ENCODE results near the gene PKN1. TPM values are rescaled to one million over a fixed set of nuclear protein-coding genes. Genes with fewer than 3 reads are reported as not detected.
"Not testable (repeated sequence)": the region's sequence is repeated elsewhere in the genome, so short reads cannot be mapped to it uniquely, and the experiment has no call there.

Gene PKN1
- total and polyA plus RNA-seq, 3 donors from 2014 or later = 116 to 259 (median 204) TPM

GRCh38 chr19:14395710-14396336 lies 37.3 kb upstream of the PKN1 start:
- no peak overlapping the region for H3K27ac ChIP-seq
- TF ChIP-seq POLR2A (IDR thresholded peaks at IDR 0.05) = no peak
- TF ChIP-seq, protein P1, sequence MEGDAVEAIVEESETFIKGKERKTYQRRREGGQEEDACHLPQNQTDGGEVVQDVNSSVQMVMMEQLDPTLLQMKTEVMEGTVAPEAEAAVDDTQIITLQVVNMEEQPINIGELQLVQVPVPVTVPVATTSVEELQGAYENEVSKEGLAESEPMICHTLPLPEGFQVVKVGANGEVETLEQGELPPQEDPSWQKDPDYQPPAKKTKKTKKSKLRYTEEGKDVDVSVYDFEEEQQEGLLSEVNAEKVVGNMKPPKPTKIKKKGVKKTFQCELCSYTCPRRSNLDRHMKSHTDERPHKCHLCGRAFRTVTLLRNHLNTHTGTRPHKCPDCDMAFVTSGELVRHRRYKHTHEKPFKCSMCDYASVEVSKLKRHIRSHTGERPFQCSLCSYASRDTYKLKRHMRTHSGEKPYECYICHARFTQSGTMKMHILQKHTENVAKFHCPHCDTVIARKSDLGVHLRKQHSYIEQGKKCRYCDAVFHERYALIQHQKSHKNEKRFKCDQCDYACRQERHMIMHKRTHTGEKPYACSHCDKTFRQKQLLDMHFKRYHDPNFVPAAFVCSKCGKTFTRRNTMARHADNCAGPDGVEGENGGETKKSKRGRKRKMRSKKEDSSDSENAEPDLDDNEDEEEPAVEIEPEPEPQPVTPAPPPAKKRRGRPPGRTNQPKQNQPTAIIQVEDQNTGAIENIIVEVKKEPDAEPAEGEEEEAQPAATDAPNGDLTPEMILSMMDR (IDR thresholded peaks at IDR 0.05) = no peak
- no peaks in the 10 kb centered on the region for H3K4me1 ChIP-seq
- 90 to 93% methylated on average over 3 to 16 of the region's 16 CpGs for WGBS, 2 donors
- no peaks in the 10 kb centered on the region for H3K36me3 ChIP-seq (ENCODE audit: low read depth, missing control alignments)
- no peak overlapping the region for H3K4me3 ChIP-seq
- no peak for DNase-seq
- intact Hi-C loops (cut with DNase I; ENCODE audit: low total_unique reads) = no loop called here
- no peaks in the 10 kb centered on the region for H3K9me3 ChIP-seq
- H3K27me3 ChIP-seq = no peaks in the 10 kb centered on the region

GRCh38 chr19:14396730-14397129 lies 36.4 kb upstream of the PKN1 start:
- H3K27me3 ChIP-seq; H3K4me1 ChIP-seq; H3K27ac ChIP-seq; intact Hi-C loops (cut with DNase I; ENCODE audit: low total_unique reads); DNase-seq; H3K36me3 ChIP-seq (ENCODE audit: low read depth, missing control alignments); H3K9me3 ChIP-seq; H3K4me3 ChIP-seq: not testable (repeated sequence)
- WGBS, 2 donors = 91% methylated on average over 3 of the region's 3 CpGs; no CpG with 5 or more reads in 1 of the 2 donors

DNA sequence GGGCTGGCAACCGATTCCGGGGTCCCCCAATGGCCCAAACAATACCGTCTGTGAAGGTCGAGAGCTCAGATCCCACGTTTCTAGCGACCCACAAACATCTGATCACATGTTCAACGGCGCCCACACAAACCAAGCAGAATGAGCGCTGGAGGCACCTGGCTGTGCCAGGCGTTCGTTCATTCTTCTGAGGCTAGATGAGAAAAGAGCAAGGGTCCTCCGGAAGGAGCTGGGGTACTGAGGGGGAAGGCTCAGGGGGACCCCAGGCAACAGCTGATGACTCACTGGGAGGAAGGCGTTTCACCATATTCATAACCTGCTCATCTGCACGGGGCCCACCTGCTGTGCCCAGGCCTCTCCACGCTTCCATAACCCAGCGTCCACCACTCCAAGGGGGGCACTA lies 35.9 kb upstream of the PKN1 start:
- H3K9me3 ChIP-seq; H3K4me3 ChIP-seq; H3K36me3 ChIP-seq (ENCODE audit: low read depth, missing control alignments); H3K4me1 ChIP-seq; DNase-seq; H3K27ac ChIP-seq; intact Hi-C loops (cut with DNase I; ENCODE audit: low total_unique reads); H3K27me3 ChIP-seq: not testable (repeated sequence)
- WGBS, 2 donors = 89% methylated on average over 9 to 16 of the region's 16 CpGs

- Histone ChIP-seq H3K36me3 (ENCODE audit: low read depth, missing control alignments) (no peaks in the 10 kb centered on the region), H3K27me3 (no peaks in the 10 kb centered on the region), H3K27ac (no peak overlapping the region), H3K4me1 (no peaks in the 10 kb centered on the region), H3K4me3 (no peak overlapping the region), H3K9me3 (no peaks in the 10 kb centered on the region)
- TF ChIP-seq, protein P1 (IDR thresholded peaks at IDR 0.05) = no peak
- TF ChIP-seq POLR2A (IDR thresholded peaks at IDR 0.05) = no peak
- WGBS, 2 donors = 86 to 89% methylated on average over 9 to 11 of the region's 11 CpGs
- DNase-seq = no peak
- intact Hi-C loops (cut with DNase I; ENCODE audit: low total_unique reads) = no loop called here
Observed at GRCh38 chr19:14400951-14401431, 32.1 kb upstream of the PKN1 start.

DNA sequence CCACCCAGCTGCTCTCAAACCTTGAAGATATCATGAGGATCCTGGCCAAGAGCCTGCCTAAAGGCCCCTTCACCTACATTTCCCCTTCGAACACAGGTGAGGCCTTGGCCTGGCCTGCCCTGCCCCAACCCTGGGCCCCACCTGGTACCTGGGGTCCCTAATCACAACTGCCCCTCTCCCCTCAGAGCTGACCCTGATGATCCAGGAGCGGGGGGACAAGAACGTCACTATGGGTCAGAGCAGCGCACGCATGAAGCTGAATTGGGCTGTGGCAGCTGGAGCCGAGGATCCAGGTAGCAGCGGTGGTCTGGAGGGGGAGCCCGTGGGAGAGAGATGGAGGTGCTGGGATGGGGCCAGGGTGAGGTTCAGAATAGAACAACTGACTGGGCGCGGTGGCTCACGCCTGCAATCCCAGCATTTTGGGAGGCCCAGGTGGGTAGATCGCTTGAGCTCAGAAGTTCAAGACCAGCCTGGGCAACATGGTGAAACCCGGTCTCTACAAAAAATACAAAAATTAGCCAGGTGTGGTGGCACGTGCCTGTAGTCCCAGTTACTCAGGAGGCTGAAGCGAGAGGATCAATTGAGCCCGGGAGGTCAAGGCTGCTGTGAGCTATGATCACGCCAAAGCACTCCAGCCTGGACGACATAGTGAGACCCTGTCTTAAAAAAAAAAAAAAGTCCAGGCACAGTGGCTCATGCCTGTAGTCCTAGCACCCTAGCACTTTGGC lies 31.5 kb upstream of the PKN1 start:
- H3K27ac ChIP-seq = no peak overlapping the region
- H3K36me3 ChIP-seq (ENCODE audit: low read depth, missing control alignments) = no peaks in the 10 kb centered on the region
- intact Hi-C loops (cut with DNase I; ENCODE audit: low total_unique reads) = no loop called here
- TF ChIP-seq POLR2A (IDR thresholded peaks at IDR 0.05) = no peak
- TF ChIP-seq, protein P1 (IDR thresholded peaks at IDR 0.05) = no peak
- DNase-seq = no peak
- no peak overlapping the region for H3K4me3 ChIP-seq
- H3K27me3 ChIP-seq = no peaks in the 10 kb centered on the region
- peaks cover 5% of the 10 kb centered on the region for H3K4me1 ChIP-seq
- 90 to 93% methylated on average over 12 to 18 of the region's 18 CpGs for WGBS, 2 donors
- H3K9me3 ChIP-seq = no peaks in the 10 kb centered on the region
